Nucleus accumbens (tissue), 56 donors: ENCODE results near the gene ESR1.

Experiments
- DNase-seq, 56 donors: peaks; one replicate each; lab custom pipeline; 2025; lab: John Stamatoyannopoulos, UW

The ESR1 gene

DNA sequence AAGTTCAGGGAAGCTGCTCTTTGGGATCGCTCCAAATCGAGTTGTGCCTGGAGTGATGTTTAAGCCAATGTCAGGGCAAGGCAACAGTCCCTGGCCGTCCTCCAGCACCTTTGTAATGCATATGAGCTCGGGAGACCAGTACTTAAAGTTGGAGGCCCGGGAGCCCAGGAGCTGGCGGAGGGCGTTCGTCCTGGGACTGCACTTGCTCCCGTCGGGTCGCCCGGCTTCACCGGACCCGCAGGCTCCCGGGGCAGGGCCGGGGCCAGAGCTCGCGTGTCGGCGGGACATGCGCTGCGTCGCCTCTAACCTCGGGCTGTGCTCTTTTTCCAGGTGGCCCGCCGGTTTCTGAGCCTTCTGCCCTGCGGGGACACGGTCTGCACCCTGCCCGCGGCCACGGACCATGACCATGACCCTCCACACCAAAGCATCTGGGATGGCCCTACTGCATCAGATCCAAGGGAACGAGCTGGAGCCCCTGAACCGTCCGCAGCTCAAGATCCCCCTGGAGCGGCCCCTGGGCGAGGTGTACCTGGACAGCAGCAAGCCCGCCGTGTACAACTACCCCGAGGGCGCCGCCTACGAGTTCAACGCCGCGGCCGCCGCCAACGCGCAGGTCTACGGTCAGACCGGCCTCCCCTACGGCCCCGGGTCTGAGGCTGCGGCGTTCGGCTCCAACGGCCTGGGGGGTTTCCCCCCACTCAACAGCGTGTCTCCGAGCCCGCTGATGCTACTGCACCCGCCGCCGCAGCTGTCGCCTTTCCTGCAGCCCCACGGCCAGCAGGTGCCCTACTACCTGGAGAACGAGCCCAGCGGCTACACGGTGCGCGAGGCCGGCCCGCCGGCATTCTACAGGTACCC lies at the start of gene ESR1:
Gene ESR1, plus strand, starts transcription at position 170 of the 858 bp plus-strand sequence. Its CDS starts 231 bp downstream, at position 401.
- peak in 2 of 56 donors; percentile 1 to 11 for DNase-seq

DNA sequence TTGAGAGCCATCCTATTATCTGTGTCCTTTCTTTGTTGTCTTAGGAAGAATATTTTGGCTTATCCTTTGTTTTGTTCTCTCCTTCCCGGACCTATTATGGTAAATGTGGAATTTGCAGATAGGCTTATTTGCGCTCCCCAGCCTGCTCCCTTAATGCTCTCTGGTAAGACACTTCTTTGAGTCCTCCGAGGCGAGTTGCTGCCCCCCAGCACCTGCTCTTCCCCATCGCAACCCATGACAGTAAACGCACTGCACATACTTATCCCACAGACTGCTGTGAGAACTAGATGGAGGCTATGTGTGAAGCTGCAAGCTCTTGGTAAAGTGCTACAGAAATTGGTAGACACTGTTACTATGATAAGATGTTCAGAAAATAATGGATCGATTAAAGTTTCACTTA lies 47.0 kb upstream of the ESR1 start:
- DNase-seq = no peak

DNA sequence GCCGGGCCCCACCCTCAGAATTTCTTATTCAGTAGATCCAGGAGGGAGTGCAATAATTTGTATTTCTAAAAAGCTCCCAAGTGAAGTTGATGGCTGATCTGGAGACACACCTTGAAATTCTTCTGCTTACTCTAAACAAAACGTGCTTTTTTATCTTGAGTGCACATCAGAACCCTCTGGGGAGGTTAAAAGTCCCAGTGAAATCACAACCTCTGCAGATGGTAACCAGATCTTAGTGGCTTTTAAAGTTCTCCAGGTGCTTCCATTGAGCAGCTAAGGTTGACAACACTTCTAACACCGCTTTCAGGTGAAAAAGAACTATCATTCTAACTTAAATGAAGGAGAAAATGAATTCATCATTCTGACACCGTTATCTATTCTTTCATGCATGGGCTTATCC lies 45.6 kb upstream of the ESR1 start:
- no peak for DNase-seq

DNA sequence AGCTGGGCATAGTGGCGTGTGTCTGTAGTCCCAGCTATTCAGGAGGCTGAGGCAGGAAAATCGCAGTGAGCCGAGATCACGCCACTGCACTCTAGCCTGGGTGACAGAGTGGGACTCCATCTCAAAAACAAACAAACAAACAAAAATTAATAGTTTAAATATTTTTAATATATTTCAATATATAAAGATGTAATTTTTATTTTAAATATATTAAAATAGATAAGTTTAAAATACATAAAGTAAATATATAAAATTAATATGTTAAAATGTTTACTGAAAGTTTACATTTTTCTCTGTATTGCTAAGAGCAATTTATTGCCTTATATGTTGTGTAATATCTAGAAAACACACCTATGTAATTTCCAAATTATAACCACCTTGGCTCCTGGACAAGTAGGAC lies 44.7 kb upstream of the ESR1 start:
- no peak for DNase-seq

DNA sequence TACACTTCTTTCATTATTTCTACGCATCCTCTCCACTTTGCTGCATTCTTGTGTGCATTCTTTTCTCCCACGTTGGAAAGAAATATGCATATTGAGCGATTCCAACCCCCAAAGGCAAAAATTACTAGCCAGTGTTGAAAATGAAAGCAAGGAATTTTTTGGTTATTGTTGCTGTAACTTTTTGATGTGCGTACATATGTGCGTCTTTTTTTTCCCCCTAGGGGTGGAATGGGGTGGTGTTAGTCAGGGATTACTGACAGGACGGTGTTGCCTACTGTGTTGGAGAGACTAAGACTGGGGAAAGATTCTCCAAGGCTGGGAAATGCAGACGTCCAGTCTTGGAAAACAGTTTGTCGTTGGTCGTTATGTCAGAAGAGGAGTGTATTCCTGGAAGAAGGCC lies 44.2 kb upstream of the ESR1 start:
- no peak for DNase-seq

DNA sequence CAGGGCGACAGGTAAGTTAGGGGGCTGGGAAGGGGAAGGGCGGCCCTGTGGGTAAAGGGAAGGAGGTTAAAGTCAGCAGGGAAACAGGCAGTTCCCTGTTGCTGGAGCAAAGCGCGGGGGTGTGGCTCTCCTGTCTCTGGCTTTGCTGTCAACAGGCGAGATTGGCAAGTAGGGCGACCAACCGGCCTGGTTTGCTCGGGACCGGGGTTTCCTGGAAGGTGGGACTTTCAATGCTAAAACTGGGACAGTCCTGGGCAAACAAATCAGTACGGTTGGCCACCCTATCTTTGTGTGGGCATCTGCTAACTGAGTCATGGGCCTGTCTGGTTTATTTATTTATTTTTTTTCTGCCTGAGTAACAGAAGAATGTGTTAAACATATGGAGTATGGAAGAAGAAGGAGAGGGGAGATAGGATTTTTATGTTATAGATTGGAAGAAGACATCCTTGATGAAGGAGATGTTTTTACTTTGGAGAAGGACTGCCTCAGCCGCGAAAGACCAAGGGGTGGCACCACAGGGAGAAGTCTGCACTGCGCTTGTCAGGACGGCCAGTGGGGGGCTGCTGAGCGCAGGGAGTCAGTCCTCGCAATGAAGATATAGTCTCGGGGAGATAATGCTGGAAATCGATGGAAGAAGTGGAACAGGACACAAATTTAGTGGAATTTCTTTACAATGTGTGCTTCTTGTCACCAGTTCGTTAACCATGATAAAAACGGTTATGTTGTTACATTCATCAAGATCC lies 43.4 kb upstream of the ESR1 start:
- peak in 44 of 56 donors; percentile 0 to 70 (median 15) for DNase-seq

DNA sequence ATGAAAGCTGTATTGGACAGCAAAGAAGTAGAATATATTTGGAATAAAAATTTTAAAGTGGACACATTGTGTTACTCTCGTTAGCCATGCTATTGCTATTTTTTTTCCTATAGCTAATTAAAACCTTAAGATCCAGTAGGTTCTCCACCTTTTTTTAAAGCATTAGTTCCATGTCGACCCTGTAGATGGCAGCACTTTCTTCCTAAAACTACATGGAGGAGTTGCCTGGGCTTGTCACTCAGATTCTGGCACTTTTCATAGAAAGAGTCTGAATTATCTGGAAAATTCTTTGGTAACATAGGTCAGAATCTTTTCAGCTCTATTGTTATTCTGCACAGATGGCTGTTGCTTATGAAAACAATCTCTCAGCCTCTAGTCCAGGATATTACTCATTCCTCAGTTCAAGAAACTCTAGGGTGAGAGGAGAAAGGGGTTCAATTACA lies 42.0 kb upstream of the ESR1 start:
- peak in 21 of 56 donors; percentile 0 to 63 (median 8) for DNase-seq

DNA sequence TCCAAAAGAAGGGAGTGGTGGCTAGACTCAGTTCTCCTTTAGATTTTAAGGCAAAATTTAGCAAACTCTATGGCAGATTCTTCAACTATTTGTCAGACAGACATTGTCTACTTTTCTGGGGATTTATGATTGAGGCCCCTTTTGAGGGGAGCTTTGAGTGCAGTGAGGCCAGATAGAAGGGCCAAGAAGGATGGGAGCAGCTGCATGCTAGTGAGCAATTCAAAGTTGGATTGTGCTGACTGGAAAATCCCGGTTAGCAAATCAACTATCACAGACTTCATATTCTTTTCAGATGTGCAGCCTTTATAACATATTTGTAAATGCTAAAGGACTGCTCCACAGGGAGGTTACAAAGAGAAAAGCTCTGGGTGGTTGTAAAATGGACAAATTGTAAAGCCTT lies 35.0 kb upstream of the ESR1 start:
- DNase-seq = no peak

DNA sequence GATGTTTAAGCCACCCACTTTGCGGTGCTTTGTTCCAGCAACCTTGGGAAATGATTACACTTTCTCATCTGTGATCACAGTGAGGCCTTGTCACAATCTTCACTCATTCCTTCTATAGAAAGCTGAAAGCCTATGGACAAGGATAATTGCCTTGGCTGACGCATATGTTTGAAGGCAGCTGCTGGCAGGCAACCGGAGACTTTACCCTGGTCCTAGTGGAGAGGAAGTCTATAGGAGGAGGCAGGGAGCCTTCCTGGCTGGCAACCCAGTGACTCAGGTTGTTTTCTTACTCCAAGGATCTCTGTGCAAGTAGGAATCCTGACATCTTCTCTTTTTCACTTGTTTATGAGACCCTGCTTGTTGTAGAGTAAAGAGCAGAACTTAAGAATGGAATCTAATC lies 34.1 kb upstream of the ESR1 start:
- no peak for DNase-seq

DNA sequence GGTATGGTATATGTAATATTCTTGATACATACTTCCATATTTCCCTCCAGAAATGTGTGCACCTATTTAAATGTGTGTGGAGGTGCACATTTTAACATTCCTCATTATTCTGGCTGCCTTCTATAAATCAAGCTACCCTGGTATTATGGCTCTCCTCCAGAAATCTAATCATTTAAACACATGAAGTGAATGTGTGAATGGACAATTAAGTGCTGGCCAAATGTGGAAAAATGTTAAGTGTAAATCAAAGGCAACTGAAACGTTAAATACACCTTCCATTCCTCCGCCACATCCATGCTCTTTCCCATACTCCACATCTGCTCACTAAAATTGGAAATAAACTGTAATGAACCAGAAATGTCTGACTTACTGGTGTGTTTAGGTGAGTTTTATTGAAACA lies 24.9 kb upstream of the ESR1 start:
- DNase-seq = no peak

DNA sequence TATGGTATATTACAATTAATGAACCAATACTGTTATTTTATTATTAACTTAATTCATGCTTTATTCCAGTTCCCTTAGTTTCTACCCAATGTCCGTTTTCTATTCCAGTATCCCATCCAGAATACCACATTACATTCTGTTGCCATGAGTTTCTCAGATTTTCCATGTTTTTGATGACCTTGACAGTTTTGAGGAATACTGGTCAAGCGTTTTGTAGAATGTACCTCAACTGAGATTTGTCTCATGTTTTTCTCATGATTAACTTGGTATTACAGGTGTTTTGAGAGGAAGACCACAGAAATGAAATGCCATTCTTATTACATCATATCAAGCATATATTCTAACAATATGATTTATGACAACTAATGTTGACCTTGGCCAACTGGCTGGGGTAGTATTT lies 23.8 kb upstream of the ESR1 start:
- DNase-seq = no peak

DNA sequence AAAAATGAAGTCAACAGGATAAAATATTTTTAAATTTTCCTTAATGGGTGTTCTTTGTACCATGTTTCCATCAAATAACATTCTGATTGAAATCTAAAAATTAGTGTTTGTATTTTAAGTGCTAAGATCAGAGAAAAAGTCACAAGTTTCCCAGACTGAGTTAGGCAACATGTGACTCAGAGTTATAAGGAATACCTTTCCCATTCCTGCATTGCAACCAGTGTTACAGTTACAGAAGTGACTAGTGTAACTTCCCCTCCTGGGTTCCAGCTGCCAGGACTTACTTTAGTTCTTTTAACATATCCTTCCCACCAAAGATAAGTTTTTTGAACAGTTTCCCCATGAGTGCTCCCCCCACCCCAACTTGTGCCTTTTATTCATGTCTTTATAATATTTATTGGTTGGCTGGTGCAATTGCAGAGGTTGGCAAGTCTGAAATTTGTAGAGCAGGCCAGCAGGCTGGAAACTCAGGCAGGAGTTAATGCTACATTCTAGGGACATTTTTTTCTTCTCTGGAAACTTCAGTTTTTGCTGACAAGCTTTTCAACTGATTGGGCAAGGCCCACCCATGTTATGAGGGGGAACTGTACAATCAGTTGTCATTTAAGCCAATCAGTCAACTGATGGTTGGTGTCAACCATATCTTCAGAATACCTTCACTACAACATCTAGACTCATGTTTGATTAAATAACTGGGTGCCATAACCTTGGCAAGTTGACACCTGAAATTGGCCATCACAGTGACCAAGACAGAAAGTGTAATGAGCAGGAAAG lies 22.9 kb upstream of the ESR1 start:
- DNase-seq = no peak

DNA sequence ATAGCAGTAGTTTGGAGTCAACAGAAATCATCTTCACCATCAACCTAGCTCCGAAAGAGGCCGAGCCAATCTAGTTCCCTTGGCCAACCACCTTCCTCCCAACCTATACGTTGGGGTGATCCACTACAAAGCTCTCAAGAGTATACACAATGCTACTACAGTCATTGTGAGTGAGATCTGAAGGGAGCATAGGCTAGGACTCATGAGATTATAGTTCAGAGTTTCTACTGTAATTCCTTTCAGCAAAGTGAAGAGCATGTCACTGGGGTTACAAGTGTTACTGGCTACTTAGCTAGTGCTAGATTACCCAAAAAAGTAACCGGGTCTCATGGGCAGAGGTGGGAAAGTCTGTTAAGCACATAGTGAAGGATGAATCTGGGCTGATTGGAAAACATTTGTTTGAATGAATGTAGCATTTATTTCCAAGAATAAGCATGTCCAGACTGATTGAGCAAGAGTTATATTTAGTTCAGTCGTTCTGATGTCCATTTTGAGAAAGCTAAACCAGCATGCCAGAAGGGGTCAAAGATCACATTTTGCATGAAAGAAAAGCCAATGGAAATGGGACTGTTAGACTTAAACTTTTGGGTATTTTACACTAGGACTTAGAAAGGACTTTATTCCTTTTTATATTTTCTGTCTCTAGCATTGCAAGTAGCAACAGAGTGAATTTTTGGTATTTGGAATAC lies 10.5 kb upstream of the ESR1 start:
- no peak for DNase-seq

DNA sequence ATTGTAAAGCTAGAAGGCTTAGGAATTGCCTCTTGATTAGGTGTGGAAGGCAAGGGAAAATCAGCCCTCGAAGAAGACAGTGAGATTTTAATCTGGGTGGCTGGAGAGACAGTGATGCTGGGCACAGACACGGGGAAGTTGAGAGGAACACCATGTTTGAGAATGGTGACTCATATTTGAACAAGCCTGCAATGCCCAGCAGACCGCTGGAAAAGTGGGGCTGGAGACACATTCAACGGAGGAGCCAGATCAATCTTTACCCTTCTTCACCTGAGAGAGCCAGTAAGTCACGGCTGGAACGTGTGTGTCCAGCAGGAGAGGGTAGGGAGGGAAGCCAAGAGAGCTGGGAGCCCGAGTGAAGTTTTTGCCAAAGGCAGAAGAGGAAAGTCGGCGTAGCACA lies 3.7 kb upstream of the ESR1 start:
- DNase-seq = no peak

DNA sequence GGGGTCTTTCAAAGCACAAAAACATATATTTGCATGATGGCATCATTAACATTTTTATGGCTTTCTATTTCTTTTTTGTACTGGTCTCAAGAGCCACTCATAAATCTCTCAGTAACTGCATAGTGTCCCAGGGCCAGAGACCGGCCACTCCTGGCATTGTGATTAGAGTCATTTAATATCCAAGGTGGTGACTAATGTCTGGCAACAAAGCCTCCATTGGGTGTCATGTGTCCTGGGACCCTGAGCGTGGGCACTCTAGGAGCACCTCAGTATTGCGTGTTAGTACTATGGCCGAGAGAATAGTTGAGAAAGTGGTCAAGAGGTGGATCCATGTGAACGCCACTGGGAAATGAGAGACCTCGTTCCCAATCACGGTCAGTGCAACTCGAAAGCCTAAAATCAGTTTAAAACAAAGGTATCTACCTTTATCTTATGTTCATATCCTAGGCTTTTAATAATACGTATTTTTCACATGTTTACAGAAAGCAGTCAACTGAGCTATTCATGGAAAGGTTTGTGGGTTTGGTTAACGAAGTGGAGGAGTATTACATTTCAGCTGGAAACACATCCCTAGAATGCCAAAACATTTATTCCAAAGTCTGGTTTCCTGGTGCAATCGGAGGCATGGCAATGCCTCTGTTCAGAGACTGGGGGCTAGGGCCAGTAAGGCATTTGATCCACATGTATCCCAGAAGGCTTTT lies 2.7 kb upstream of the ESR1 start:
- no peak for DNase-seq

DNA sequence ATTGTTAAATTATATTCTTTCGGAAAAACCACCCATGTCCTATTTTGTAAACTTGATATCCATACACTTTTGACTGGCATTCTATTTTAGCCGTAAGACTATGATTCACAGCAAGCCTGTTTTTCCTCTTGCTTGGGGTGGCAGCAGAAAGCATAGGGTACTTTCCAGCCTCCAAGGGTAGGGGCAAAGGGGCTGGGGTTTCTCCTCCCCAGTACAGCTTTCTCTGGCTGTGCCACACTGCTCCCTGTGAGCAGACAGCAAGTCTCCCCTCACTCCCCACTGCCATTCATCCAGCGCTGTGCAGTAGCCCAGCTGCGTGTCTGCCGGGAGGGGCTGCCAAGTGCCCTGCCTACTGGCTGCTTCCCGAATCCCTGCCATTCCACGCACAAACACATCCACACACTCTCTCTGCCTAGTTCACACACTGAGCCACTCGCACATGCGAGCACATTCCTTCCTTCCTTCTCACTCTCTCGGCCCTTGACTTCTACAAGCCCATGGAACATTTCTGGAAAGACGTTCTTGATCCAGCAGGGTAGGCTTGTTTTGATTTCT lies 2.1 kb upstream of the ESR1 start:
- peak in 1 of 56 donors; percentile 5 for DNase-seq

DNA sequence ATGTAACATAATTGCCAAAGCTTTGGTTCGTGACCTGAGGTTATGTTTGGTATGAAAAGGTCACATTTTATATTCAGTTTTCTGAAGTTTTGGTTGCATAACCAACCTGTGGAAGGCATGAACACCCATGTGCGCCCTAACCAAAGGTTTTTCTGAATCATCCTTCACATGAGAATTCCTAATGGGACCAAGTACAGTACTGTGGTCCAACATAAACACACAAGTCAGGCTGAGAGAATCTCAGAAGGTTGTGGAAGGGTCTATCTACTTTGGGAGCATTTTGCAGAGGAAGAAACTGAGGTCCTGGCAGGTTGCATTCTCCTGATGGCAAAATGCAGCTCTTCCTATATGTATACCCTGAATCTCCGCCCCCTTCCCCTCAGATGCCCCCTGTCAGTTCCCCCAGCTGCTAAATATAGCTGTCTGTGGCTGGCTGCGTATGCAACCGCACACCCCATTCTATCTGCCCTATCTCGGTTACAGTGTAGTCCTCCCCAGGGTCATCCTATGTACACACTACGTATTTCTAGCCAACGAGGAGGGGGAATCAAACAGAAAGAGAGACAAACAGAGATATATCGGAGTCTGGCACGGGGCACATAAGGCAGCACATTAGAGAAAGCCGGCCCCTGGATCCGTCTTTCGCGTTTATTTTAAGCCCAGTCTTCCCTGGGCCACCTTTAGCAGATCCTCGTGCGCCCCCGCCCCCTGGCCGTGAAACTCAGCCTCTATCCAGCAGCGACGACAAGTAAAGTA lies 547 bp upstream of the ESR1 start:
- no peak for DNase-seq

DNA sequence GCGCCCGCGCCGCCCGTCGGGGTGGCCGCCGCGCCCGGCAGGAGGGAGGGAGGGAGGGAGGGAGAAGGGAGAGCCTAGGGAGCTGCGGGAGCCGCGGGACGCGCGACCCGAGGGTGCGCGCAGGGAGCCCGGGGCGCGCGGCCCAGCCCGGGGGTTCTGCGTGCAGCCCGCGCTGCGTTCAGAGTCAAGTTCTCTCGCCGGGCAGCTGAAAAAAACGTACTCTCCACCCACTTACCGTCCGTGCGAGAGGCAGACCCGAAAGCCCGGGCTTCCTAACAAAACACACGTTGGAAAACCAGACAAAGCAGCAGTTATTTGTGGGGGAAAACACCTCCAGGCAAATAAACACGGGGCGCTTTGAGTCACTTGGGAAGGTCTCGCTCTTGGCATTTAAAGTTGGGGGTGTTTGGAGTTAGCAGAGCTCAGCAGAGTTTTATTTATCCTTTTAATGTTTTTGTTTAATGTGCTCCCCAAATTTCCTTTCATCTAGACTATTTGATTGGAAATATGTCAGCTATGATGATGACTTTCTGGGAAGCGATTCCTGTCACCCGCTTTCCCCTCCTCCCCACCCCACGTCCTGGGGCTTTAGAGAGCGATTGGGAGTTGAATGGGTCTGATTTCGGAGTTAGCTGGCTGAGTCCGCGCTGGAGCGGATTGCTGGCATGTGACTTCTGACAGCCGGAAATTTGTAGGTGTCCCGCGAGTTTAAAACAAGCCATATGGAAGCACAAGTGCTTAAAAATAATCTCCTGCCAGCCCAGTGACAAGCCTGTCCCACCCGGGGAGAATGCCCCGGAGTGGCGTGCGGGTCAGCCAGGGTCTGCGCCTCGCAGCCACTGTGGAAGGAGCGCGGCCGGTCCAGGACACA lies 1.1 kb downstream of the ESR1 start:
- no peak for DNase-seq
